ENCODE data around the gene MDFI. TPM values are rescaled to one million over a fixed set of nuclear protein-coding genes. Genes with fewer than 3 reads are reported as not detected.

MDFI gene
- total RNA-seq, 1 experiment from 2014 or later, result 59.1 TPM

- Mint-ChIP-seq H3K9me3 (ENCODE audit: unreplicated experiment) (no peaks in the 10 kb centered on the region), H3K4me3 (ENCODE audit: unreplicated experiment) (no peak overlapping the region), H3K27ac (ENCODE audit: low read depth, unreplicated experiment) (no peak overlapping the region), H3K36me3 (ENCODE audit: insufficient read depth, unreplicated experiment) (peaks cover 28% of the 10 kb centered on the region), H3K27me3 (ENCODE audit: insufficient read depth, unreplicated experiment) (no peaks in the 10 kb centered on the region), H3K4me1 (ENCODE audit: insufficient read depth, unreplicated experiment) (peaks cover 13% of the 10 kb centered on the region)
- DNase-seq (ENCODE audit: unreplicated experiment), result no peak
- ChIA-PET POLR2A (no interaction called here), CTCF (interaction anchor here (0.6 to 8.3 kb wide), 10 partner anchors 10 to 370 kb away, joined by 3 to 137 read pairs (median 4); no protein-coding TSS in a partner anchor)
- no TSS peak for BruUV-seq (replicated peaks)
- TF ChIP-seq, protein P1, sequence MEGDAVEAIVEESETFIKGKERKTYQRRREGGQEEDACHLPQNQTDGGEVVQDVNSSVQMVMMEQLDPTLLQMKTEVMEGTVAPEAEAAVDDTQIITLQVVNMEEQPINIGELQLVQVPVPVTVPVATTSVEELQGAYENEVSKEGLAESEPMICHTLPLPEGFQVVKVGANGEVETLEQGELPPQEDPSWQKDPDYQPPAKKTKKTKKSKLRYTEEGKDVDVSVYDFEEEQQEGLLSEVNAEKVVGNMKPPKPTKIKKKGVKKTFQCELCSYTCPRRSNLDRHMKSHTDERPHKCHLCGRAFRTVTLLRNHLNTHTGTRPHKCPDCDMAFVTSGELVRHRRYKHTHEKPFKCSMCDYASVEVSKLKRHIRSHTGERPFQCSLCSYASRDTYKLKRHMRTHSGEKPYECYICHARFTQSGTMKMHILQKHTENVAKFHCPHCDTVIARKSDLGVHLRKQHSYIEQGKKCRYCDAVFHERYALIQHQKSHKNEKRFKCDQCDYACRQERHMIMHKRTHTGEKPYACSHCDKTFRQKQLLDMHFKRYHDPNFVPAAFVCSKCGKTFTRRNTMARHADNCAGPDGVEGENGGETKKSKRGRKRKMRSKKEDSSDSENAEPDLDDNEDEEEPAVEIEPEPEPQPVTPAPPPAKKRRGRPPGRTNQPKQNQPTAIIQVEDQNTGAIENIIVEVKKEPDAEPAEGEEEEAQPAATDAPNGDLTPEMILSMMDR (IDR thresholded peaks at IDR 0.05; ENCODE audit: unreplicated experiment), result no peak
- intact Hi-C loops (cut with micrococcal nuclease), result no loop called here
These were observed 52.5 kb downstream of the MDFI start for GRCh38 chr6:41690541-41691330.

DNA sequence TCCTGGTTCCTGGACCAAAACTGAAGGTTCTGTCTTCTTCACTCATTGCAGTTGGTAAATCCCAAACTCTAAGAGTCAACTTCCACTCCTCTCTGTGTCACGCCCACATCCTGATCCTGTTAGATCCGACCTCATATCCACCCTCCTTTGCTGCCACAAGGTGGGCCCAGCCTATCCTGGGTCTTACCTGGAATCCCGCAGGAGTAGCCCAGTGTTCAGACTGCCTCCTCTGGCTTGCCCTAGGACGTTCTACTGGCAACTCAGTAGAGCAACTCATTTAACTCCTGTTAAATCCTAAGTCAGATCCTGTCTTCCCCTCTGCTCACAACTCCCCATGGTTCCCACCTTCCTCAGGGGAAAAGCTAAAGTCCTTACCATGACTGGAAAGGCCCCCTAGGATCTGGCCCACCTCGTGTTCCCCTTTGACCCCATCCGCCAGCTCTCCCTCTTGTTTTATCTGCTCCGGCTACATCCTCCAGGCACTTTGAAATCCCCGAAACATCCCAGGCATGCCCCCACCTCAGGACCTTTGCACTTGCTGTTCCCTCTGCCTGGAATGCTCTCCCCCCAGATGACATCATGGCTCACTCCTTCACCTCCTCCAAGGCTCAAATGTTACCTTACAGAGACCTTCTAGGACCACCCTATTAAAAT lies 53.3 kb downstream of the MDFI start:
- TF ChIP-seq, protein P1 (IDR thresholded peaks at IDR 0.05; ENCODE audit: unreplicated experiment), result no peak
- no peak for DNase-seq (ENCODE audit: unreplicated experiment)
- no peak overlapping the region for H3K27ac Mint-ChIP-seq (ENCODE audit: low read depth, unreplicated experiment)
- peaks cover 13% of the 10 kb centered on the region for H3K4me1 Mint-ChIP-seq (ENCODE audit: insufficient read depth, unreplicated experiment)
- POLR2A ChIA-PET, result no interaction called here
- peaks cover 21% of the 10 kb centered on the region for H3K36me3 Mint-ChIP-seq (ENCODE audit: insufficient read depth, unreplicated experiment)
- CTCF ChIA-PET, result interaction anchor here (0.7 kb wide), 2 partner anchors 78 to 196 kb away, joined by 4 read pairs; no protein-coding TSS in a partner anchor
- no peaks in the 10 kb centered on the region for H3K27me3 Mint-ChIP-seq (ENCODE audit: insufficient read depth, unreplicated experiment)
- H3K4me3 Mint-ChIP-seq (ENCODE audit: unreplicated experiment), result no peak overlapping the region
- BruUV-seq (replicated peaks), result no TSS peak
- no peaks in the 10 kb centered on the region for H3K9me3 Mint-ChIP-seq (ENCODE audit: unreplicated experiment)
- intact Hi-C loops (cut with micrococcal nuclease), result no loop called here

DNA sequence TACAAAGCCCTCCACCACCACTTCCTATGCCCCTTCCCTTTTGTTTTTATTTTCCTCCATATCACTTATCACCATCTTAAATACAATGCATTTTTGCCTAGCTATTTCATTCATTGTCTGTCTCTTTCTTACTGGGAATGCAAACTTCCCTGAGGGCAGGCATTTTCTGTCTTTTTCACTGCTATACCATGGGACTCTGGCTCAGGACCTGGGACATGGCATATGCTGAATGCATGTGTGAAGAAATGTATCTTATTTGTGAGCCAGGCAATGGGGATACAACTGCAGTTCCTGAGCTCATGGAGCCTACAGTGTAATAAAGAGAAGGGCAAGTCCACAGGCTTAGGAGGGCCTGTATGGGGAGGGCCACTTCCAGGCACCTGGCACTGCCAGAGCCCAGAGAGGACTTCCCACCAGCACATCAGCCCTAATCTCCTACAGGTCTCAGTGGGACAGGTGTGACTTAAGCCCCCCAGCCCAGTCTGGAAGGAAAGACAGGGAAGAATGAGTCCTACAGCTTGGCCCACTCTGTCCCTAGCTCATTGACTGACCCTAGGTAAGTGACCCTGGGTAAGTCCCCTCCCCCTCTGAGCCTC lies 53.9 kb downstream of the MDFI start:
- H3K27me3 Mint-ChIP-seq (ENCODE audit: insufficient read depth, unreplicated experiment), result no peaks in the 10 kb centered on the region
- no TSS peak for BruUV-seq (replicated peaks)
- ChIA-PET POLR2A (no interaction called here), CTCF (interaction anchor here (0.6 to 2.0 kb wide), 4 partner anchors 8 to 196 kb away, joined by 3 to 7 read pairs (median 4); no protein-coding TSS in a partner anchor)
- TF ChIP-seq, protein P1 (IDR thresholded peaks at IDR 0.05; ENCODE audit: unreplicated experiment), result no peak
- no peak overlapping the region for H3K27ac Mint-ChIP-seq (ENCODE audit: low read depth, unreplicated experiment)
- H3K4me3 Mint-ChIP-seq (ENCODE audit: unreplicated experiment), result no peak overlapping the region
- peaks cover 13% of the 10 kb centered on the region for H3K4me1 Mint-ChIP-seq (ENCODE audit: insufficient read depth, unreplicated experiment)
- intact Hi-C loops (cut with micrococcal nuclease), result no loop called here
- H3K9me3 Mint-ChIP-seq (ENCODE audit: unreplicated experiment), result no peaks in the 10 kb centered on the region
- no peak for DNase-seq (ENCODE audit: unreplicated experiment)
- peaks cover 15% of the 10 kb centered on the region for H3K36me3 Mint-ChIP-seq (ENCODE audit: insufficient read depth, unreplicated experiment)

GRCh38 chr6:41692730-41693129 lies 54.5 kb downstream of the MDFI start:
- H3K9me3 Mint-ChIP-seq (ENCODE audit: unreplicated experiment), result no peaks in the 10 kb centered on the region
- CTCF ChIA-PET, result interaction anchor here (0.6 to 2.0 kb wide), 4 partner anchors 9 to 90 kb away, joined by 3 to 7 read pairs (median 6); no protein-coding TSS in a partner anchor

More at GRCh38 chr6:41692730-41693129, 54.5 kb downstream of the MDFI start:
- Mint-ChIP-seq H3K27me3 (ENCODE audit: insufficient read depth, unreplicated experiment) (no peaks in the 10 kb centered on the region), H3K4me3 (ENCODE audit: unreplicated experiment) (no peak overlapping the region), H3K27ac (ENCODE audit: low read depth, unreplicated experiment) (no peak overlapping the region), H3K36me3 (ENCODE audit: insufficient read depth, unreplicated experiment) (peaks cover 14% of the 10 kb centered on the region), H3K4me1 (ENCODE audit: insufficient read depth, unreplicated experiment) (peaks cover 17% of the 10 kb centered on the region)
- POLR2A ChIA-PET, result no interaction called here
- no peak for DNase-seq (ENCODE audit: unreplicated experiment)
- BruUV-seq (replicated peaks), result no TSS peak
- intact Hi-C loops (cut with micrococcal nuclease), result no loop called here
- TF ChIP-seq, protein P1 (IDR thresholded peaks at IDR 0.05; ENCODE audit: unreplicated experiment), result no peak
